Muscle of back (tissue), 11 donors: ENCODE results near the gene SETD5. TPM values are rescaled to one million over a fixed set of nuclear protein-coding genes. Genes with fewer than 3 reads are reported as not detected.

Experiments
- DNase-seq, 3 donors: peaks; one replicate each; pipeline versions ENCODE4 v3.0.0 to v3.0.0-alpha.2; 2013
- polyA plus RNA-seq, 10 donors: library from polyadenylated mRNA; unstranded; fragments of 120-200 nt; gene quantifications; one replicate each; pipeline ENCODE4 v1.2.1, GENCODE V29; 2013; ENCODE audit not compliant: insufficient read length in 10 of 10

Gene SETD5
- polyA plus RNA-seq, 10 donors, result 78.5 to 150 (median 98.1) TPM

GRCh38 chr3:9508781-9509180 lies 111.4 kb downstream of the SETD5 start:
- peak in 2 of 3 donors; percentile 10 to 56 for DNase-seq

GRCh38 chr3:9512456-9513045 lies 115.1 kb downstream of the SETD5 start:
- DNase-seq, result no peak

GRCh38 chr3:9514306-9514705 lies 116.9 kb downstream of the SETD5 start:
- DNase-seq, result no peak

- DNase-seq, result no peak
These were observed 117.5 kb downstream of the SETD5 start for GRCh38 chr3:9514956-9515355.

- DNase-seq, result no peak
These were observed 127.7 kb downstream of the SETD5 start for GRCh38 chr3:9525078-9525477.

Other genes with a start within 250 kb of the SETD5 start
- 10 to 100 TPM; 15.9 to 27.4 (median 20.7) TPM for gene SRGAP3, start 148.0 kb upstream of the SETD5 start, polyA plus RNA-seq
- 10 to 100 TPM; 27.9 to 43.6 (median 34.7) TPM for gene THUMPD3, start 34.6 kb upstream of the SETD5 start, polyA plus RNA-seq
- gene LHFPL4, start 156.2 kb downstream of the SETD5 start, polyA plus RNA-seq, result under 1 TPM in 6 of 10 donors, not detected in 4; 0.03 to 0.08 (median 0.05) TPM